HG03460 (cell line): ENCODE results near the gene CREB5.
"Not testable (repeated sequence)": the region's sequence is repeated elsewhere in the genome, so short reads cannot be mapped to it uniquely, and the experiment has no call there.

Source experiments
- ATAC-seq: cut with Tn5 transposase; IDR thresholded peaks from one replicate; pipeline ENCODE4 v1.9.1; 2021; ENCODE audit not compliant: unreplicated experiment

CREB5 gene

DNA sequence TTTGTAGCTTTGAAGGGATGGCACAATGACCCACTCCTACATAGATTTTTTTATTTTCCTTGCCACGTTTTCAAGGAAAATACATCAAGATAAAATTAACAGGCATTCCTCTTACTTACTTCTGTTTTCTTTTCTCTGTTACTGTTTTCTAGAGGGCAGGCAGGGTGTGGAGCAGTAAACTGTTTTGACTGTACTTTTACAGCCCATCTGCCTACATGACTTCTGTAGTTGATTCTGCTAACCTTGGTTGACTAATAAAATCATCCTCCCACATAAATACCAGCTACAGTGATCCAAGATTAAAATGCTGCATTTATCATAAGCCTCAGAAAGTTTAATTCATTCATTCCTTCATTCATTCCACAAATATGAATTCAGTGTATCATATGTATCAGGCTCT lies 387.3 kb downstream of the CREB5 start:
- no peak for ATAC-seq

- ATAC-seq: no peak
Observed at GRCh38 chr7:28800150-28800549, 387.8 kb downstream of the CREB5 start.

DNA sequence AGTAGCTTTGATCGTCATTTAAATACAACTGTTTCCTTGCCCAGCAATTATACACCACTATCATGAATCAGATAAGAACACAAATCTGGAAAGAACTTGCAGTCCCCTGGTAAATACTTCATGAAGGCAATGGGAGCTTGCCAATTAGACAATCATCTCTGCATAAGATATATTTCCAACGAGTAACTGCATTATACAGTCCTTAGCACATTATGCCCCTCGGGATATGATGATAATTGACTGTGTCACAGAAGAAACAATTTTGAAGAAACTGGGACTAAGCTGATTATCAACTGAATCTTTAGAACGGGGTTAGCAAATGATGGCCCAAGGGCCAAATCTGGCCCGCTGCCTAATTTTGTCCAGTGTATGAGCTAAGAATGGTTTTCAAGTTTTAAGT lies 390.1 kb downstream of the CREB5 start:
- no peak for ATAC-seq

DNA sequence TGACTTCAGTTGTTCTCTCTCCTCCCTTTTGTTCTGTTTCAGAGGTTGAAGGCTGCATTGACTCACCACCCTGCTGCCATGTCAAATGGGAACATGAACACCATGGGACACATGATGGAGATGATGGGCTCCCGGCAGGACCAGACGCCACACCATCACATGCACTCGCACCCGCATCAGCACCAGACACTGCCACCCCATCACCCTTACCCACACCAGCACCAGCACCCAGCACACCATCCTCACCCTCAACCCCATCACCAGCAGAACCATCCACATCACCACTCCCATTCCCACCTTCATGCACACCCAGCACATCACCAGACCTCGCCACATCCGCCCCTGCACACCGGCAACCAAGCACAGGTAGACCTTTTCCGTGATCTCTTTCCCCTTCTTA lies 391.8 kb downstream of the CREB5 start:
- no peak for ATAC-seq

- ATAC-seq: no peak
Observed at GRCh38 chr7:28804990-28805389, 392.7 kb downstream of the CREB5 start.

DNA sequence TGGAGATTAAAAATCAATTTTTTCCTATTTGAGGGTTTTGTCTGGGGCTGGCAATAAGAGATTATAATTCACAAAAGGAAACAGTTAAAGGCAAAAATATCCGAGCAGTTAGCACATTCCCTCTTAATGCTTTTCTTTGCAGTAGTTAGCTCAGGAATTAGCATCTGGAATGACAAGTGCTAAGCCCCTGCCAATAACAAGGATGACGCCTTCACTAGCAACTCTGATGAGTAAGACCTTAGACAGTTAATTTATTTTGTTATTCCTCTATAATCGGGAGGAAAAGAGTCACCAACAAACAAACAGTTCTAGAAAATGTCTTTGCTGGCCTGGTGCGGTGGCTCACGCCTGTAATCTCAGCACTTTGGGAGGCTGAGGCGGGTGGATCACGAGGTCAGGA lies 394.5 kb downstream of the CREB5 start:
- no peak for ATAC-seq

DNA sequence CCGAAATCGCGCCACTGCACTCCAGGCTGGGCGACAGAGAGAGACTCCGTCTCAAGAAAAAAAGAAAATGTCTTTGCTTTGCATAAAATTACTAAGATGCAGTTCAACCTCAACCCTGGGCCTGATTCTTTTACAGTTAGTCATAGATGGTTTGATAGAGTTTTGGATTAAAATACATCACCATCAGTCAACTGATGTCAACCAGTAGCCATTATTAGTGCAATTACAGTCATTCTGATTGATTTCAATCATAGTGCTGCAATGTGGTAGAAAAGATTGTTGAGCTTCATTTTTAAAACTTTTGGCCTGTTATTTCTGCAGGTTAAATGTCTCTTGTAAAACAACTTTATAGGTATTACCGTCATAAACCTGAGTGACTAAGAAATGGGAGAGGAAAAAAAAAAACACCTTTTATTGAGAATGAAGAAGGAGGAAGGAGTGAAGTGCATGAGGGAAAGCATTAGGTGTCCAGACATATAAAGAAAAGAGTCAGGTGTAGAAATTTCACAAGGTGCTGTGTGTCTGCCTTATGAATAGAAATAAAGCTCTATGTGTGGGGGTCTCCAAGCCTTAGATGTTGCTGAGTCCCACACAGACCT lies 395.2 kb downstream of the CREB5 start:
- ATAC-seq: no peak

- ATAC-seq: no peak
Observed at GRCh38 chr7:28808796-28809533, 396.6 kb downstream of the CREB5 start.

DNA sequence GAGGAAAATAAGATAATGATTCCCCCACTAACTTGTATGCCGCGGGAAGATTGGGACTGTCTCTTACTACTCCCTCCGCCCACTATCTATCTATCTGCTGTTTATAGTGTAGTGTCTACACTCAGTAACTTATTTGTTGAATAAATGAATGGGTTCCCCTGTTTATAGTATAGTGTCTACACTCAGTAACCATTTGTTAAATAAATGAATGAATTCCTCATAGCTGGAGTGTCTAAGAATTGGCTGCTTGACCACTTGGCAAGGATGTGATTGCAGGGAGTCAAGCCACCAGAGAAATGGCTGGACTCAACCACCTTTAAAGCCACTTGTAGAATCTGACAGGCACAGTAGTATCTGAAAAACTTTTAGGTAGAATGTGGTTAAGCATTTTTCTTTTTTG lies 398.7 kb downstream of the CREB5 start:
- ATAC-seq: no peak

GRCh38 chr7:28811701-28812430 lies 399.5 kb downstream of the CREB5 start:
- no peak for ATAC-seq

- no peak for ATAC-seq
Observed at GRCh38 chr7:28812616-28813015, 400.3 kb downstream of the CREB5 start.

GRCh38 chr7:28813243-28813962 lies 401.1 kb downstream of the CREB5 start:
- ATAC-seq: no peak

DNA sequence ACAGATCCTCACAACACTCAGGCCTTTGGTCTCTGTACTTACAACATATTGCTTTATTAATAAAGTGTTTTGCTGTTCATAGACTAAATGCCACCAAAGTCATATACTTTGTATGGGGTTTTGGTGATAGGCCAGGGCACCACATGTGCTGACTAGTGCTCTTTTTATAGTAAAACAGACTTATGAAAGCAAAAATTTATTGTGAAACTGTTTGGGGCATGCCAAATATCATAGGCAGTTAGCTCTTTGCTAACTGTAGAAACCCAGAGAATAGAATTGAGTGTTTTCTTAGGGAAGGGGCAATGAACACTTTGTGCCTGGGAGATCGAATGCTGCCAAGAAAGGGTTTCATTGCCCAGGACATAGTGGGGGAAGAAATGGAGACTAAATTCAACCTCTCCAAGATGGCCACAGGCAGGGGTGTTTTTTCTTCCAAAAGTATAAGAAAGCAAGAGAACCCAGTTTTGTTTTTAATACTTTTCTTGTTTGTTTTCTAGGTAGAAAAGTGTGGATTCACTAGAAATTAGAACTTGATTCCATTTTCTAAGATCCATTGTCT lies 403.1 kb downstream of the CREB5 start:
- peak; percentile 37 for ATAC-seq

DNA sequence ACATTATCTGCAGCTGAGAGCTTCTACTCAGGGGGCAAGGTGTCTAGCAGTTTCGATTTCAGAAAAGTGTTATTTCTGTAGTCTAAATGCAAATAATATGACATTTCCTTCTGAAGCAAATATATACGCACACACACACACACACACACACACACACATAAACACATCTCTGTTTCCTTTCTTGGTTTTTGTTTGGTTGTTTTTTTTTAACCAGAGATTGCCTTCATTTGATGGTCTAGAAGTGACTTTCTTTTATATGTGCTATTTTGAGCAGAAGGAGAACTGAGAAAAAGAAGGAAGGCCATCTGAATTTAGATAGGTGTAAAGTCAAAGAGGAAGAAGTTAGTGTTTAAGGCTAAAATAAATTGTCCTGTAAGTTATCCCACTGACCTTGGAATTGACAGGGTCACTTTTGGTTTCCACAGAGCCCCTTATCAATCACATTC lies 403.6 kb downstream of the CREB5 start:
- ATAC-seq: peak; percentile 83

DNA sequence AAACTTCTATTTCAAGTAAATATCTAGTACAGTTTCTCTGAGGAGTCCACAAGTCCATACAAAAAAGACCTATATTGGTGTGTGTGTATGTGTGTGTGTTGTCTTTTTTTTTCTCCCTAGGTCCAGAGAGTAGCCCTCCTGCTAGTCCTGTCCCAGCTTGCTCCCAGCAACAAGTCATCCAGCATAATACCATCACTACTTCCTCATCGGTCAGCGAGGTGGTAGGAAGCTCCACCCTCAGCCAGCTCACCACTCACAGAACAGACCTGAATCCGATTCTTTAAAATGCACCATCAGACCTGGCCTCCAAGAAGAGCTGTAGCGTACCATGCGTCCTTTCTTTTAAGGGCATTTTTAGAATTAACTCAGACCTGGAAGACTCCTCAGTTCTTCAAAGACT lies 406.7 kb downstream of the CREB5 start:
- ATAC-seq: no peak

DNA sequence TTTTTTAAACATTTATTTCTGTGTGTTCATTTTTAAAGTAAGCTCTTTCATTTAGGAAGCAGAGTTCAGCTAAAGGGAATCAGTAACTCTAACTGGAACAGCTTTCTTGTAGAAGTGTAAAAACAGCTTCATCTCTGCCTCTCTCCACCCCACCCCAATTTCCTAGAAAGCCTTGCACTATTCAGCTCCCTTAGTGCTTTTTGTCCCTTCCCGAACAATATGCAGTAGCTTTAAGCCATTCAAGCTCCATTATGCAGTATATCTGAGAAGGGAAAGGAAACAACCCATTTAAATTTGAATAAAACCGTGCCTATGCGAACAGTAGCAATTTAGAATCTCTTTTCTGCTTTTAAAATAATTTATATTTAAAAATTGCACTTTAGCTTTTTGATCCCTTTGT lies 411.3 kb downstream of the CREB5 start:
- no peak for ATAC-seq

- not testable (repeated sequence) for ATAC-seq
Observed at GRCh38 chr7:28825817-28826448, 413.6 kb downstream of the CREB5 start.

DNA sequence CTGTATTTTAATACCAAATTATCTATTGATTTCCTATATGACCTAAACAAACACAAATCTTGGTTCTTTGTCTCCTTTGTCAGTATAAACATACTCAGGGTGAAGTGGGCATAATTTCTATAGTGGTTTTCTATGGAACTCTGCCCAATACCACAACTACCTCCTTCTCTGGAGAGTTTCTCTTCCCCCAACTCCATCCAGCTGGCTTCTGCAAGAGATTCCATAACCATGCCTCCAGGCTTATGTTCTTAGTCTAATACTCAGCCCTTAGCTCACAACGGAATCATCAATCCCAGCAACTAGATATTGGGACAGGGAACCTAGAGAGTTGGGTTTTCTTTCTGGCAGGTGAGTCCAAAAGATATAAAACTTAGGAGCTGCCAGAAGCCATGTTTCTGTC lies 418.5 kb downstream of the CREB5 start:
- ATAC-seq: no peak

DNA sequence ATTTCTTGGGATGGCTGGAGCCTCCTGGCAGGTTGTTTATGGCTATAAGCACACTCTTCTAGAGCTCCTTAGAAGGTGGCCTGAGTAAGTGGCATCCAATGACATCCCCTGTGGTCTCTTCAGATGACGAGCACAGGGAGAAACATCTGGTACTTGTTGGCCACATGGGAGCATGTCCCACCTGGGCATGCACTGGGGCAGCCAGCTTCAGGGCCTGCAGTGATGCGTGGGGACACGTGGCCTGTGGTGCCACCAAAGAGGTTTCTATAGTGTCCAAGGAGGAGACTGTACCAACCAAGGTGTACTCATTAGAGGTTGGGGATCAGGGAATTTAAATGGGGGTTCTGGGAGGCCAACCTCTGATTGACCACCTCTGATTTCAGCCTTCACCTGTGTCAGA lies 420.4 kb downstream of the CREB5 start:
- ATAC-seq: no peak

DNA sequence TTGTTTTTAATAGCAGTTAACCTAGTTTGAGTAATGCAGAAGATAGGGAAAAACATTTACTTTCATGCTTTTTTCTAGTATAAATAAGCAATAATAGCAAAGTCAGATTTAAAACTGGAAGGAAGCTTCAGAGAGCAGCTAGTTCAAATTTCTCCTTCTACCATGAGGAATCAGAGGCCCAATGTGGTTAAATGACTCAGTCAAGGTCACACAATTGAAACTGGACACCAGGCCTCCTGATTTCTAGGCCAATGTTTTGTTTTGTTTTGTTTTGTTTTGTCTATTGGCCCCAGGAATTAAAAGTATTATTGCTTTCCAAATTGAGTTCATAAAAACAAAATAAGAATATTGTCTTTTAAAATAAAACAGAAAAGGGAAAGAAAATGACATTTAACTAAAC lies 423.5 kb downstream of the CREB5 start:
- ATAC-seq: no peak

GRCh38 chr7:28836716-28837115 lies 424.4 kb downstream of the CREB5 start:
- no peak for ATAC-seq
